Astrocyte (in vitro differentiated cells and primary cell): ENCODE measurements around the gene LOXHD1. TPM values are rescaled to one million over a fixed set of nuclear protein-coding genes. Genes with fewer than 3 reads are reported as not detected.

Experiments
- DNase-seq: peaks from one replicate; pipeline ENCODE4 v3.0.0-alpha.2; 2010; ENCODE audit warnings: low read depth
- FAIRE-seq: peaks from 2 replicates; lab custom pipeline; 2011; peaks lifted over from hg19 to GRCh38; lab: Jason Lieb, UNC
- H2AFZ ChIP-seq: 2 replicates; pipeline ENCODE4 v1.6.0; 2012; ENCODE audit warnings: low read depth, low read length, inconsistent platforms
- H3K27ac ChIP-seq: 2 replicates; pipeline ENCODE4 v1.5.1; 2011; ENCODE audit warnings: low read depth, low read length, inconsistent platforms
- H3K27me3 ChIP-seq: 2 replicates; pipeline ENCODE4 v1.6.0; 2011; ENCODE audit warnings: low read length, inconsistent platforms; ENCODE audit not compliant: insufficient read depth
- H3K36me3 ChIP-seq: 2 replicates; pipeline ENCODE4 v1.5.1; 2011; ENCODE audit warnings: low read length, inconsistent platforms; ENCODE audit not compliant: insufficient read depth
- H3K4me1 ChIP-seq: 2 replicates; pipeline ENCODE4 v1.5.1; 2011; ENCODE audit warnings: low read length, inconsistent platforms; ENCODE audit not compliant: insufficient read depth
- H3K4me2 ChIP-seq: 2 replicates; pipeline ENCODE4 v1.6.0; 2012; ENCODE audit warnings: low read length, inconsistent platforms
- H3K4me3 ChIP-seq: 2 replicates; pipeline ENCODE4 v1.5.1; 2011; ENCODE audit warnings: low read depth, mild to moderate bottlenecking, low read length, inconsistent platforms; ENCODE audit not compliant: insufficient read depth
- H3K79me2 ChIP-seq: 2 replicates; pipeline ENCODE4 v1.6.0; 2012; ENCODE audit warnings: mild to moderate bottlenecking, low read length, inconsistent platforms; ENCODE audit not compliant: insufficient read depth
- H3K9ac ChIP-seq: 2 replicates; pipeline ENCODE4 v1.6.0; 2012; ENCODE audit warnings: mild to moderate bottlenecking, low read length, inconsistent platforms
- H3K9me3 ChIP-seq: 2 replicates; pipeline ENCODE4 v1.5.1; 2012; ENCODE audit warnings: low read depth, mild to moderate bottlenecking, low read length, inconsistent platforms; ENCODE audit not compliant: insufficient read depth
- H4K20me1 ChIP-seq: 2 replicates; pipeline ENCODE4 v1.6.0; 2012; ENCODE audit warnings: low read length, inconsistent platforms; ENCODE audit not compliant: insufficient read depth
- H3K27ac Mint-ChIP-seq: one replicate; pipeline ENCODE4 v1.8.0; 2021; ENCODE audit warnings: mild to moderate bottlenecking, mixed read lengths; ENCODE audit not compliant: unreplicated experiment
- H3K27me3 Mint-ChIP-seq: one replicate; pipeline ENCODE4 v1.8.0; 2021; ENCODE audit warnings: low read depth, mixed read lengths; ENCODE audit not compliant: unreplicated experiment
- H3K36me3 Mint-ChIP-seq: one replicate; pipeline ENCODE4 v1.8.0; 2021; ENCODE audit warnings: low read depth, mixed read lengths; ENCODE audit not compliant: unreplicated experiment
- H3K4me1 Mint-ChIP-seq: one replicate; pipeline ENCODE4 v1.8.0; 2021; ENCODE audit warnings: low read depth, mixed read lengths; ENCODE audit not compliant: unreplicated experiment
- H3K4me3 Mint-ChIP-seq: one replicate; pipeline ENCODE4 v1.8.0; 2021; ENCODE audit warnings: mild to moderate bottlenecking, moderate library complexity, mixed read lengths; ENCODE audit not compliant: unreplicated experiment
- H3K9me3 Mint-ChIP-seq: one replicate; pipeline ENCODE4 v1.8.0; 2021; ENCODE audit warnings: mild to moderate bottlenecking, mixed read lengths; ENCODE audit not compliant: unreplicated experiment
- CTCF ChIP-seq: IDR thresholded peaks from 2 replicates; pipeline ENCODE4 v1.5.1; 2011; ENCODE audit warnings: low read depth, mild to moderate bottlenecking, inconsistent platforms, low read length, moderate library complexity; ENCODE audit not compliant: insufficient read depth
- EZH2 ChIP-seq: IDR thresholded peaks from 2 replicates; pipeline ENCODE4 v1.6.1; 2012; ENCODE audit warnings: mild to moderate bottlenecking, low read length, inconsistent platforms; ENCODE audit not compliant: insufficient read depth
- total RNA-seq: library from RNA; stranded (reverse); gene quantifications from 2 replicates; pipeline ENCODE4 v1.2.1, GENCODE V29; 2021

LOXHD1 gene
- total RNA-seq, 1 donor from 2014 or later = not detected

- no peak overlapping the region for H3K4me3 Mint-ChIP-seq
- H3K27me3 Mint-ChIP-seq = peaks cover 55% of the 10 kb centered on the region
- no peak overlapping the region for H3K9ac ChIP-seq
- peaks cover 2% of the 10 kb centered on the region for H3K27me3 ChIP-seq
- H2AFZ ChIP-seq = no peak overlapping the region
- no peaks in the 10 kb centered on the region for H3K4me1 Mint-ChIP-seq
- H3K36me3 Mint-ChIP-seq = peaks cover 3% of the 10 kb centered on the region
- TF ChIP-seq EZH2 = no peak
- no peak for TF ChIP-seq CTCF
- H3K4me3 ChIP-seq = no peak overlapping the region
- H3K79me2 ChIP-seq = no peaks in the 10 kb centered on the region
- no peak for DNase-seq
- H3K27ac Mint-ChIP-seq = no peak overlapping the region
- H3K4me1 ChIP-seq = peaks cover 13% of the 10 kb centered on the region
- no peaks in the 10 kb centered on the region for H3K9me3 ChIP-seq
- H3K36me3 ChIP-seq = no peaks in the 10 kb centered on the region
- no peaks in the 10 kb centered on the region for H4K20me1 ChIP-seq
- H3K27ac ChIP-seq = no peak overlapping the region
- no peak overlapping the region for H3K4me2 ChIP-seq
- peaks cover 6% of the 10 kb centered on the region for H3K9me3 Mint-ChIP-seq
- FAIRE-seq = no peak
Observed at GRCh38 chr18:46675112-46675511, 18.1 kb upstream of the LOXHD1 start.

- Histone ChIP-seq H3K27me3 (peaks cover 2% of the 10 kb centered on the region), H3K27ac (no peak overlapping the region), H3K9ac (no peak overlapping the region), H3K9me3 (no peaks in the 10 kb centered on the region), H3K4me2 (no peak overlapping the region), H3K79me2 (no peaks in the 10 kb centered on the region), H3K4me3 (no peak overlapping the region), H2AFZ (no peak overlapping the region), H4K20me1 (no peaks in the 10 kb centered on the region), H3K36me3 (no peaks in the 10 kb centered on the region), H3K4me1 (peaks cover 13% of the 10 kb centered on the region)
- DNase-seq (peak; percentile 56), FAIRE-seq (no peak)
- TF ChIP-seq CTCF = no peak
- TF ChIP-seq EZH2 = no peak
- Mint-ChIP-seq H3K36me3 (no peaks in the 10 kb centered on the region), H3K4me3 (no peak overlapping the region), H3K4me1 (no peaks in the 10 kb centered on the region), H3K27ac (no peak overlapping the region), H3K9me3 (peaks cover 6% of the 10 kb centered on the region), H3K27me3 (peaks cover 58% of the 10 kb centered on the region)
Observed at GRCh38 chr18:46672062-46672970, 15.3 kb upstream of the LOXHD1 start.

GRCh38 chr18:46668694-46669093, 11.7 kb upstream of the LOXHD1 start:
- H3K4me1 ChIP-seq = no peaks in the 10 kb centered on the region
- H3K4me2 ChIP-seq = no peak overlapping the region
- no peaks in the 10 kb centered on the region for H3K4me1 Mint-ChIP-seq
- no peak overlapping the region for H3K4me3 ChIP-seq
- no peak overlapping the region for H3K9ac ChIP-seq
- no peaks in the 10 kb centered on the region for H4K20me1 ChIP-seq
- no peak for DNase-seq
- H3K27me3 Mint-ChIP-seq = peaks cover 48% of the 10 kb centered on the region
- H3K27me3 ChIP-seq = no peaks in the 10 kb centered on the region
- H3K27ac Mint-ChIP-seq = no peak overlapping the region
- no peaks in the 10 kb centered on the region for H3K79me2 ChIP-seq
- H3K4me3 Mint-ChIP-seq = no peak overlapping the region
- H3K9me3 Mint-ChIP-seq = peaks cover 3% of the 10 kb centered on the region
- no peak for TF ChIP-seq CTCF
- TF ChIP-seq EZH2 = no peak
- H2AFZ ChIP-seq = no peak overlapping the region
- H3K36me3 ChIP-seq = no peaks in the 10 kb centered on the region
- no peaks in the 10 kb centered on the region for H3K9me3 ChIP-seq
- no peak overlapping the region for H3K27ac ChIP-seq
- no peak for FAIRE-seq
- H3K36me3 Mint-ChIP-seq = no peaks in the 10 kb centered on the region
